Measurements from ENCODE around the gene MAN2A2.

Gene MAN2A2

DNA sequence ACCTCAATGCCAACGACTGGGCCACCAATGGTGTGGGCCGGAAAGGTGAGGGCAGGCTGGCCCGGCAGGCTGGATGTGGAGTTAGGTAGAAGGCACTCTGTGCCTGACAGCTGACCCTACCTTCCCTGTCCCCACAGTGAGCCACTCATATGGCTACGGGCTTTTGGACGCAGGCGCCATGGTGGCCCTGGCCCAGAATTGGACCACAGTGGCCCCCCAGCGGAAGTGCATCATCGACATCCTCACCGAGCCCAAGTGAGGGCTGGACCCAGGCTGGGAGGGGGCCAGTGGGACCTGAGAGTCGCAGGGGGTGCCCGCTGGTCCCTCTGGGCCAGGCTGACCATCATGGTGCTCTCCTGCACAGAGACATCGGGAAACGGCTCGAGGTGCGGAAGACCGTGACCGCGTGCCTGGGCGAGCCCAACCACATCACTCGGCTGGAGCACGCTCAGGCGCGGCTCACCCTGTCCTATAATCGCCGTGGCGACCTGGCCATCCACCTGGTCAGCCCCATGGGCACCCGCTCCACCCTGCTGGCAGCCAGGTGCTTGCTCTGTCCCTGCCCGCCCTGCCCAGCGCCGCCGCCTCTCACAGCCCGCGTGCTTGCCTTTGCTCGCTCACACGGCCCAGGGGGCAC is 23.3 kb upstream of the MAN2A2 start:
- in situ Hi-C loops (cut with HindIII; ENCODE audit: low sequenced_read_pairs): no loop called here
- TF ChIP-seq, protein P1, sequence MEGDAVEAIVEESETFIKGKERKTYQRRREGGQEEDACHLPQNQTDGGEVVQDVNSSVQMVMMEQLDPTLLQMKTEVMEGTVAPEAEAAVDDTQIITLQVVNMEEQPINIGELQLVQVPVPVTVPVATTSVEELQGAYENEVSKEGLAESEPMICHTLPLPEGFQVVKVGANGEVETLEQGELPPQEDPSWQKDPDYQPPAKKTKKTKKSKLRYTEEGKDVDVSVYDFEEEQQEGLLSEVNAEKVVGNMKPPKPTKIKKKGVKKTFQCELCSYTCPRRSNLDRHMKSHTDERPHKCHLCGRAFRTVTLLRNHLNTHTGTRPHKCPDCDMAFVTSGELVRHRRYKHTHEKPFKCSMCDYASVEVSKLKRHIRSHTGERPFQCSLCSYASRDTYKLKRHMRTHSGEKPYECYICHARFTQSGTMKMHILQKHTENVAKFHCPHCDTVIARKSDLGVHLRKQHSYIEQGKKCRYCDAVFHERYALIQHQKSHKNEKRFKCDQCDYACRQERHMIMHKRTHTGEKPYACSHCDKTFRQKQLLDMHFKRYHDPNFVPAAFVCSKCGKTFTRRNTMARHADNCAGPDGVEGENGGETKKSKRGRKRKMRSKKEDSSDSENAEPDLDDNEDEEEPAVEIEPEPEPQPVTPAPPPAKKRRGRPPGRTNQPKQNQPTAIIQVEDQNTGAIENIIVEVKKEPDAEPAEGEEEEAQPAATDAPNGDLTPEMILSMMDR (IDR thresholded peaks at IDR 0.05; ENCODE audit: low read depth, low read length): no peak

DNA sequence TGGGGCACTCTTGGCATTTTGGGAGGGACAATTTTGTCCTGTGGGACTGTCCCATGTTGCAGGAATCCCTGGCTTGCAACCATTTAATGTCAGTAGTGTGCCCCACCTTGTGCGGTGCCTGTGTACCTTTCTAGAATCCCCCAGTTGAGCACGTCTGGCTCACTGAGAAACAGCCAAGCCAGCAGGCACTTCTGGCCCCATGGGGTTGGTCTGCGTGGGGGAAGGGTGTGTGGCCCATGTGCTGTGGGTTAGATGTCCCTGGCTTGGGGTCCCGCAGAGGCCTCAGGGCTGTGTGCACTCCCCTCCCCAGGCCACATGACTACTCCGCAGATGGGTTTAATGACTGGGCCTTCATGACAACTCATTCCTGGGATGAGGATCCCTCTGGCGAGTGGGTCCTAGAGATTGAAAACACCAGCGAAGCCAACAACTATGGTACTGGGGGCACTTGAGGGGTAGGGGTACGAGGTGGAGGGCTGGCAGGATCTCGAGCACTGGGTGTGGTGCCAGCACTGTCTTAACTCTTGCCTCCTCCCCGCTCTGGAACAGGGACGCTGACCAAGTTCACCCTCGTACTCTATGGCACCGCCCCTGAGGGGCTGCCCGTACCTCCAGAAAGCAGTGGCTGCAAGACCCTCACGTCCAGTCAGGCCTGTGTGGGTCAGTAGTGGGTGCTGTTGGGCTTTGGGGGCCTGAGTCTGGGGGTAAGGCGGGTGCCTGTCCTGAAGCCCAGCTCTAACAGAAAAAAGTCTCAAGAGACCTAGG is 22.5 kb upstream of the MAN2A2 start:
- no peak overlapping the region for H3K4me3 ChIP-seq (ENCODE audit: low read depth, low read length)
- DNase-seq (ENCODE audit: low read depth, low spot score): no peak
- in situ Hi-C loops (cut with HindIII; ENCODE audit: low sequenced_read_pairs): no loop called here
- TF ChIP-seq, protein P1 (IDR thresholded peaks at IDR 0.05; ENCODE audit: low read depth, low read length): no peak

More for the DNA sequence above, 23.3 kb upstream of the MAN2A2 start:
- no peak overlapping the region for H3K4me3 ChIP-seq (ENCODE audit: low read depth, low read length)
- DNase-seq (ENCODE audit: low read depth, low spot score): no peak

DNA sequence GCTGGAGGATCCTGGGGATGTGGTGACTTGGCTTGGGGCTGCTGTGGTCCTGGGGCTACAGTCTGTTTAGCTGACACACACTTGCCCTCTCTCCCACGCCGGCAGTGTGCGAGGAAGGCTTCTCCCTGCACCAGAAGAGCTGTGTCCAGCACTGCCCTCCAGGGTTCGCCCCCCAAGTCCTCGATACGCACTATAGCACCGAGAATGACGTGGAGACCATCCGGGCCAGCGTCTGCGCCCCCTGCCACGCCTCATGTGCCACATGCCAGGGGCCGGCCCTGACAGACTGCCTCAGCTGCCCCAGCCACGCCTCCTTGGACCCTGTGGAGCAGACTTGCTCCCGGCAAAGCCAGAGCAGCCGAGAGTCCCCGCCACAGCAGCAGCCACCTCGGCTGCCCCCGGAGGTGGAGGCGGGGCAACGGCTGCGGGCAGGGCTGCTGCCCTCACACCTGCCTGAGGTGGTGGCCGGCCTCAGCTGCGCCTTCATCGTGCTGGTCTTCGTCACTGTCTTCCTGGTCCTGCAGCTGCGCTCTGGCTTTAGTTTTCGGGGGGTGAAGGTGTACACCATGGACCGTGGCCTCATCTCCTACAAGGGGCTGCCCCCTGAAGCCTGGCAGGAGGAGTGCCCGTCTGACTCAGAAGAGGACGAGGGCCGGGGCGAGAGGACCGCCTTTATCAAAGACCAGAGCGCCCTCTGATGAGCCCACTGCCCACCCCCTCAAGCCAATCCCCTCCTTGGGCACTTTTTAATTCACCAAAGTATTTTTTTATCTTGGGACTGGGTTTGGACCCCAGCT is 21.7 kb upstream of the MAN2A2 start:
- TF ChIP-seq, protein P1 (IDR thresholded peaks at IDR 0.05; ENCODE audit: low read depth, low read length): no peak
- no peak for DNase-seq (ENCODE audit: low read depth, low spot score)
- H3K4me3 ChIP-seq (ENCODE audit: low read depth, low read length): no peak overlapping the region
- in situ Hi-C loops (cut with HindIII; ENCODE audit: low sequenced_read_pairs): no loop called here

DNA sequence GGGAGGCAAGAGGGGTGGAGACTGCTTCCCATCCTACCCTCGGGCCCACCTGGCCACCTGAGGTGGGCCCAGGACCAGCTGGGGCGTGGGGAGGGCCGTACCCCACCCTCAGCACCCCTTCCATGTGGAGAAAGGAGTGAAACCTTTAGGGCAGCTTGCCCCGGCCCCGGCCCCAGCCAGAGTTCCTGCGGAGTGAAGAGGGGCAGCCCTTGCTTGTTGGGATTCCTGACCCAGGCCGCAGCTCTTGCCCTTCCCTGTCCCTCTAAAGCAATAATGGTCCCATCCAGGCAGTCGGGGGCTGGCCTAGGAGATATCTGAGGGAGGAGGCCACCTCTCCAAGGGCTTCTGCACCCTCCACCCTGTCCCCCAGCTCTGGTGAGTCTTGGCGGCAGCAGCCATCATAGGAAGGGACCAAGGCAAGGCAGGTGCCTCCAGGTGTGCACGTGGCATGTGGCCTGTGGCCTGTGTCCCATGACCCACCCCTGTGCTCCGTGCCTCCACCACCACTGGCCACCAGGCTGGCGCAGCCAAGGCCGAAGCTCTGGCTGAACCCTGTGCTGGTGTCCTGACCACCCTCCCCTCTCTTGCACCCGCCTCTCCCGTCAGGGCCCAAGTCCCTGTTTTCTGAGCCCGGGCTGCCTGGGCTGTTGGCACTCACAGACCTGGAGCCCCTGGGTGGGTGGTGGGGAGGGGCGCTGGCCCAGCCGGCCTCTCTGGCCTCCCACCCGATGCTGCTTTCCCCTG is 21.0 kb upstream of the MAN2A2 start:
- DNase-seq (ENCODE audit: low read depth, low spot score): no peak
- H3K4me3 ChIP-seq (ENCODE audit: low read depth, low read length): no peak overlapping the region
- in situ Hi-C loops (cut with HindIII; ENCODE audit: low sequenced_read_pairs): no loop called here
- TF ChIP-seq, protein P1 (IDR thresholded peaks at IDR 0.05; ENCODE audit: low read depth, low read length): no peak

DNA sequence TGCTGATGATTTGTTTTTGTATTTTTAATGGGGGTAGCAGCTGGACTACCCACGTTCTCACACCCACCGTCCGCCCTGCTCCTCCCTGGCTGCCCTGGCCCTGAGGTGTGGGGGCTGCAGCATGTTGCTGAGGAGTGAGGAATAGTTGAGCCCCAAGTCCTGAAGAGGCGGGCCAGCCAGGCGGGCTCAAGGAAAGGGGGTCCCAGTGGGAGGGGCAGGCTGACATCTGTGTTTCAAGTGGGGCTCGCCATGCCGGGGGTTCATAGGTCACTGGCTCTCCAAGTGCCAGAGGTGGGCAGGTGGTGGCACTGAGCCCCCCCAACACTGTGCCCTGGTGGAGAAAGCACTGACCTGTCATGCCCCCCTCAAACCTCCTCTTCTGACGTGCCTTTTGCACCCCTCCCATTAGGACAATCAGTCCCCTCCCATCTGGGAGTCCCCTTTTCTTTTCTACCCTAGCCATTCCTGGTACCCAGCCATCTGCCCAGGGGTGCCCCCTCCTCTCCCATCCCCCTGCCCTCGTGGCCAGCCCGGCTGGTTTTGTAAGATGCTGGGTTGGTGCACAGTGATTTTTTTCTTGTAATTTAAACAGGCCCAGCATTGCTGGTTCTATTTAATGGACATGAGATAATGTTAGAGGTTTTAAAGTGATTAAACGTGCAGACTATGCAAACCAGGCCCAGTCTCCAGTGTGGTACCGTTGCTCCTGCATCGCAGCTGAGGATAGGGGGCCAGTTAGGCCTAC is 20.1 kb upstream of the MAN2A2 start:
- in situ Hi-C loops (cut with HindIII; ENCODE audit: low sequenced_read_pairs): no loop called here
- no peak for DNase-seq (ENCODE audit: low read depth, low spot score)
- TF ChIP-seq, protein P1 (IDR thresholded peaks at IDR 0.05; ENCODE audit: low read depth, low read length): no peak
- no peak overlapping the region for H3K4me3 ChIP-seq (ENCODE audit: low read depth, low read length)
